ENCODE measurements around the gene CDC34. TPM values are rescaled to one million over a fixed set of nuclear protein-coding genes. Genes with fewer than 3 reads are reported as not detected.

Gene CDC34
- total and polyA plus RNA-seq, 2 of the 8 experiments (the other 6 are each of a cell fraction or from before 2014, with no cell fraction given) = 95.9 to 129 TPM

DNA sequence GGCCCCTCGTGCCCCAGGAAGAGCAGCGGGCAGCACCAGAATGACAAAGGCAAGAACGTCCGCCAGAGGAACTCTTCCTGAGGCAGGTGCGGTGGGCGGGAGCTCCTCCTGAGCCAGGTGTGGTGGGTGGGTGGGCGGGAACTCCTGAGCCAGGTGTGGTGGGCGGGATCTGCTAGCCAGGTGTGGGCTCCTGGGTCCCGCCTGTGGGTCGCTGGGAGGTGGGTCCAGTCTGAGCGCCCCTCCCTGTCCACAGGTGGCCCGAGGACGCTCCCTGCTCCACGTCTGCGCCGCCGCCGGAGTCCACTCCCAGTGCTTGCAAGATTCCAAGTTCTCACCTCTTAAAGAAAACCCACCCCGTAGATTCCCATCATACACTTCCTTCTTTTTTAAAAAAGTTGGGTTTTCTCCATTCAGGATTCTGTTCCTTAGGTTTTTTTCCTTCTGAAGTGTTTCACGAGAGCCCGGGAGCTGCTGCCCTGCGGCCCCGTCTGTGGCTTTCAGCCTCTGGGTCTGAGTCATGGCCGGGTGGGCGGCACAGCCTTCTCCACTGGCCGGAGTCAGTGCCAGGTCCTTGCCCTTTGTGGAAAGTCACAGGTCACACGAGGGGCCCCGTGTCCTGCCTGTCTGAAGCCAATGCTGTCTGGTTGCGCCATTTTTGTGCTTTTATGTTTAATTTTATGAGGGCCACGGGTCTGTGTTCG lies 51.1 kb downstream of the CDC34 start (continued):
- TF ChIP-seq, protein P1, sequence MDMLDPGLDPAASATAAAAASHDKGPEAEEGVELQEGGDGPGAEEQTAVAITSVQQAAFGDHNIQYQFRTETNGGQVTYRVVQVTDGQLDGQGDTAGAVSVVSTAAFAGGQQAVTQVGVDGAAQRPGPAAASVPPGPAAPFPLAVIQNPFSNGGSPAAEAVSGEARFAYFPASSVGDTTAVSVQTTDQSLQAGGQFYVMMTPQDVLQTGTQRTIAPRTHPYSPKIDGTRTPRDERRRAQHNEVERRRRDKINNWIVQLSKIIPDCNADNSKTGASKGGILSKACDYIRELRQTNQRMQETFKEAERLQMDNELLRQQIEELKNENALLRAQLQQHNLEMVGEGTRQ (IDR thresholded peaks at IDR 0.05; ENCODE audit: low read length) = no peak
- TF ChIP-seq HDAC6 (IDR thresholded peaks at IDR 0.05; ENCODE audit: low read depth, low read length) (no peak), RBBP5 (IDR thresholded peaks at IDR 0.05; ENCODE audit: borderline replicate concordance, low read depth, low read length) (no peak), TCF12 (IDR thresholded peaks at IDR 0.05; ENCODE audit: low read depth, low read length) (no peak), CBX5 (IDR thresholded peaks at IDR 0.05; ENCODE audit: low read depth, low read length) (no peak), JUND (IDR thresholded peaks at IDR 0.05; ENCODE audit: low read length) (no peak)
- TF ChIP-seq, protein P2, sequence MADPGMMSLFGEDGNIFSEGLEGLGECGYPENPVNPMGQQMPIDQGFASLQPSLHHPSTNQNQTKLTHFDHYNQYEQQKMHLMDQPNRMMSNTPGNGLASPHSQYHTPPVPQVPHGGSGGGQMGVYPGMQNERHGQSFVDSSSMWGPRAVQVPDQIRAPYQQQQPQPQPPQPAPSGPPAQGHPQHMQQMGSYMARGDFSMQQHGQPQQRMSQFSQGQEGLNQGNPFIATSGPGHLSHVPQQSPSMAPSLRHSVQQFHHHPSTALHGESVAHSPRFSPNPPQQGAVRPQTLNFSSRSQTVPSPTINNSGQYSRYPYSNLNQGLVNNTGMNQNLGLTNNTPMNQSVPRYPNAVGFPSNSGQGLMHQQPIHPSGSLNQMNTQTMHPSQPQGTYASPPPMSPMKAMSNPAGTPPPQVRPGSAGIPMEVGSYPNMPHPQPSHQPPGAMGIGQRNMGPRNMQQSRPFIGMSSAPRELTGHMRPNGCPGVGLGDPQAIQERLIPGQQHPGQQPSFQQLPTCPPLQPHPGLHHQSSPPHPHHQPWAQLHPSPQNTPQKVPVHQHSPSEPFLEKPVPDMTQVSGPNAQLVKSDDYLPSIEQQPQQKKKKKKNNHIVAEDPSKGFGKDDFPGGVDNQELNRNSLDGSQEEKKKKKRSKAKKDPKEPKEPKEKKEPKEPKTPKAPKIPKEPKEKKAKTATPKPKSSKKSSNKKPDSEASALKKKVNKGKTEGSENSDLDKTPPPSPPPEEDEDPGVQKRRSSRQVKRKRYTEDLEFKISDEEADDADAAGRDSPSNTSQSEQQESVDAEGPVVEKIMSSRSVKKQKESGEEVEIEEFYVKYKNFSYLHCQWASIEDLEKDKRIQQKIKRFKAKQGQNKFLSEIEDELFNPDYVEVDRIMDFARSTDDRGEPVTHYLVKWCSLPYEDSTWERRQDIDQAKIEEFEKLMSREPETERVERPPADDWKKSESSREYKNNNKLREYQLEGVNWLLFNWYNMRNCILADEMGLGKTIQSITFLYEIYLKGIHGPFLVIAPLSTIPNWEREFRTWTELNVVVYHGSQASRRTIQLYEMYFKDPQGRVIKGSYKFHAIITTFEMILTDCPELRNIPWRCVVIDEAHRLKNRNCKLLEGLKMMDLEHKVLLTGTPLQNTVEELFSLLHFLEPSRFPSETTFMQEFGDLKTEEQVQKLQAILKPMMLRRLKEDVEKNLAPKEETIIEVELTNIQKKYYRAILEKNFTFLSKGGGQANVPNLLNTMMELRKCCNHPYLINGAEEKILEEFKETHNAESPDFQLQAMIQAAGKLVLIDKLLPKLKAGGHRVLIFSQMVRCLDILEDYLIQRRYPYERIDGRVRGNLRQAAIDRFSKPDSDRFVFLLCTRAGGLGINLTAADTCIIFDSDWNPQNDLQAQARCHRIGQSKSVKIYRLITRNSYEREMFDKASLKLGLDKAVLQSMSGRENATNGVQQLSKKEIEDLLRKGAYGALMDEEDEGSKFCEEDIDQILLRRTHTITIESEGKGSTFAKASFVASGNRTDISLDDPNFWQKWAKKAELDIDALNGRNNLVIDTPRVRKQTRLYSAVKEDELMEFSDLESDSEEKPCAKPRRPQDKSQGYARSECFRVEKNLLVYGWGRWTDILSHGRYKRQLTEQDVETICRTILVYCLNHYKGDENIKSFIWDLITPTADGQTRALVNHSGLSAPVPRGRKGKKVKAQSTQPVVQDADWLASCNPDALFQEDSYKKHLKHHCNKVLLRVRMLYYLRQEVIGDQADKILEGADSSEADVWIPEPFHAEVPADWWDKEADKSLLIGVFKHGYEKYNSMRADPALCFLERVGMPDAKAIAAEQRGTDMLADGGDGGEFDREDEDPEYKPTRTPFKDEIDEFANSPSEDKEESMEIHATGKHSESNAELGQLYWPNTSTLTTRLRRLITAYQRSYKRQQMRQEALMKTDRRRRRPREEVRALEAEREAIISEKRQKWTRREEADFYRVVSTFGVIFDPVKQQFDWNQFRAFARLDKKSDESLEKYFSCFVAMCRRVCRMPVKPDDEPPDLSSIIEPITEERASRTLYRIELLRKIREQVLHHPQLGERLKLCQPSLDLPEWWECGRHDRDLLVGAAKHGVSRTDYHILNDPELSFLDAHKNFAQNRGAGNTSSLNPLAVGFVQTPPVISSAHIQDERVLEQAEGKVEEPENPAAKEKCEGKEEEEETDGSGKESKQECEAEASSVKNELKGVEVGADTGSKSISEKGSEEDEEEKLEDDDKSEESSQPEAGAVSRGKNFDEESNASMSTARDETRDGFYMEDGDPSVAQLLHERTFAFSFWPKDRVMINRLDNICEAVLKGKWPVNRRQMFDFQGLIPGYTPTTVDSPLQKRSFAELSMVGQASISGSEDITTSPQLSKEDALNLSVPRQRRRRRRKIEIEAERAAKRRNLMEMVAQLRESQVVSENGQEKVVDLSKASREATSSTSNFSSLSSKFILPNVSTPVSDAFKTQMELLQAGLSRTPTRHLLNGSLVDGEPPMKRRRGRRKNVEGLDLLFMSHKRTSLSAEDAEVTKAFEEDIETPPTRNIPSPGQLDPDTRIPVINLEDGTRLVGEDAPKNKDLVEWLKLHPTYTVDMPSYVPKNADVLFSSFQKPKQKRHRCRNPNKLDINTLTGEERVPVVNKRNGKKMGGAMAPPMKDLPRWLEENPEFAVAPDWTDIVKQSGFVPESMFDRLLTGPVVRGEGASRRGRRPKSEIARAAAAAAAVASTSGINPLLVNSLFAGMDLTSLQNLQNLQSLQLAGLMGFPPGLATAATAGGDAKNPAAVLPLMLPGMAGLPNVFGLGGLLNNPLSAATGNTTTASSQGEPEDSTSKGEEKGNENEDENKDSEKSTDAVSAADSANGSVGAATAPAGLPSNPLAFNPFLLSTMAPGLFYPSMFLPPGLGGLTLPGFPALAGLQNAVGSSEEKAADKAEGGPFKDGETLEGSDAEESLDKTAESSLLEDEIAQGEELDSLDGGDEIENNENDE (IDR thresholded peaks at IDR 0.05; ENCODE audit: insufficient replicate concordance, low read length) = no peak
- TF ChIP-seq, protein P3, sequence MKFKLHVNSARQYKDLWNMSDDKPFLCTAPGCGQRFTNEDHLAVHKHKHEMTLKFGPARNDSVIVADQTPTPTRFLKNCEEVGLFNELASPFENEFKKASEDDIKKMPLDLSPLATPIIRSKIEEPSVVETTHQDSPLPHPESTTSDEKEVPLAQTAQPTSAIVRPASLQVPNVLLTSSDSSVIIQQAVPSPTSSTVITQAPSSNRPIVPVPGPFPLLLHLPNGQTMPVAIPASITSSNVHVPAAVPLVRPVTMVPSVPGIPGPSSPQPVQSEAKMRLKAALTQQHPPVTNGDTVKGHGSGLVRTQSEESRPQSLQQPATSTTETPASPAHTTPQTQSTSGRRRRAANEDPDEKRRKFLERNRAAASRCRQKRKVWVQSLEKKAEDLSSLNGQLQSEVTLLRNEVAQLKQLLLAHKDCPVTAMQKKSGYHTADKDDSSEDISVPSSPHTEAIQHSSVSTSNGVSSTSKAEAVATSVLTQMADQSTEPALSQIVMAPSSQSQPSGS (IDR thresholded peaks at IDR 0.05; ENCODE audit: low read length) = no peak

Measured in H1 (cell line).